OCI-LY7 (cell line): ENCODE measurements around the gene COL15A1.

Source experiments
- EZH2phosphoT487 ChIP-seq: fragments of 200-600 bp; sonication (generic); IDR thresholded peaks from 2 replicates; pipeline ENCODE4 v1.6.1; 2018; ENCODE audit warnings: low read depth, borderline replicate concordance, mild to moderate bottlenecking, mixed run types, antibody characterized with exemption, low read length, moderate library complexity, mixed read lengths
- TF ChIP-seq, protein P1 (sequence below): fragments of 200-600 bp; sonication (generic); conservative IDR thresholded peaks from 2 replicates; pipeline ENCODE4 v1.5.1; 2014; ENCODE audit warnings: mild to moderate bottlenecking, antibody characterized with exemption, low read length, moderate library complexity, mixed read lengths

DNA sequence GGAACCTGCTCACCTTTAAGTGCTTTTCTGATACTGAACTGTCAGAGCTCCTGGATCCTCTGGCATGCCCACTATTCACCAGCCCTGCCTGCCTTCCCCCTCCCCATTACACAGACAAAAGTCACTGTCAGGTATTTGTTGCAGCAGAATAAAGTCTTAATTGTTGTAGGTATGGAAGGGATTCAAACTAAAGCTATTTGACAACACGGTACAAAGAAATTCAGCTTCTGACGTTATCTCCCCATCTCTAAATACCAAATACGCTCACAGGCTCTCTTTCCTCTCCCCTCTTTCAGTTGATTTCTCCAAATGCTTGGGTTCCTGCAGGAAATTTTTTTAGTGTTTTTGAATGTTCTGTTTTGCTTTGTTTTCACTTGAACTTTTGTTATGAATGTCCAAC is 151.9 kb downstream of the COL15A1 start:
- no peak for TF ChIP-seq EZH2phosphoT487
- TF ChIP-seq, protein P1, sequence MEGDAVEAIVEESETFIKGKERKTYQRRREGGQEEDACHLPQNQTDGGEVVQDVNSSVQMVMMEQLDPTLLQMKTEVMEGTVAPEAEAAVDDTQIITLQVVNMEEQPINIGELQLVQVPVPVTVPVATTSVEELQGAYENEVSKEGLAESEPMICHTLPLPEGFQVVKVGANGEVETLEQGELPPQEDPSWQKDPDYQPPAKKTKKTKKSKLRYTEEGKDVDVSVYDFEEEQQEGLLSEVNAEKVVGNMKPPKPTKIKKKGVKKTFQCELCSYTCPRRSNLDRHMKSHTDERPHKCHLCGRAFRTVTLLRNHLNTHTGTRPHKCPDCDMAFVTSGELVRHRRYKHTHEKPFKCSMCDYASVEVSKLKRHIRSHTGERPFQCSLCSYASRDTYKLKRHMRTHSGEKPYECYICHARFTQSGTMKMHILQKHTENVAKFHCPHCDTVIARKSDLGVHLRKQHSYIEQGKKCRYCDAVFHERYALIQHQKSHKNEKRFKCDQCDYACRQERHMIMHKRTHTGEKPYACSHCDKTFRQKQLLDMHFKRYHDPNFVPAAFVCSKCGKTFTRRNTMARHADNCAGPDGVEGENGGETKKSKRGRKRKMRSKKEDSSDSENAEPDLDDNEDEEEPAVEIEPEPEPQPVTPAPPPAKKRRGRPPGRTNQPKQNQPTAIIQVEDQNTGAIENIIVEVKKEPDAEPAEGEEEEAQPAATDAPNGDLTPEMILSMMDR, result no peak
